ENCODE data around the gene CST7. TPM values are rescaled to one million over a fixed set of nuclear protein-coding genes. Genes with fewer than 3 reads are reported as not detected.

Gene CST7
- polyA plus RNA-seq, 1 of the 3 experiments (the other 2 are of a cell fraction): 0.07 TPM

DNA sequence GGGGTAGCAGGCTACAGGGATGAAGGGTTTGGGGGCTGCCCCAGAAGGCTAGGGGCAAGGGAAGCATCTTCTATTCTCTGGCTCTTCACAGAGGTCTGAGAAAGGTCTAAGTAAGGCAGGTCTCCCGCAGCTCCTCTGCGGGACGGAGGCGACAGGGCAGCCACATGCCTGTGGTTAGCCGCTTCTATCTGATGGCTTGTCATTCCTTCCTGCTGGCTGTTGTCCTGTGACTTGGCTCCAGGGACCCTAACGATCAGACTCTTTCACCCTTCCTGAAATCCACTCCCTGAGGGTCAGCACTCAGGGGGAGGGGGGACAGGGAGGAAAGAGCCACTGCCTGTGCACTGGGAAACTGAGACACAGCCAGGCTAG is 673 bp downstream of the CST7 start:
- Histone ChIP-seq H3K4me2 (no peak overlapping the region), H3K9ac (no peak overlapping the region), H3F3A (replicated peaks; ENCODE audit: insufficient read depth) (no peaks in the 10 kb centered on the region), H3K27ac (ENCODE audit: low read depth in 2 of 2, low read length in 1 of 2) (no peak overlapping the region), H3K79me2 (ENCODE audit: insufficient read depth) (no peaks in the 10 kb centered on the region), H3K9me2 (no peaks in the 10 kb centered on the region), H3K4me3 (ENCODE audit: low read depth in 2 of 2, low read length in 1 of 2) (no peak overlapping the region), H3K36me3 (replicated peaks in 1 of 2; ENCODE audit: control insufficient read depth in 1 of 2, insufficient read depth in 2 of 2, low read length in 1 of 2) (no peaks in the 10 kb centered on the region), H3K9me3 (no peaks in the 10 kb centered on the region), H4K20me1 (ENCODE audit: insufficient read depth) (no peaks in the 10 kb centered on the region), H3K4me1 (ENCODE audit: control insufficient read depth in 1 of 2, insufficient read depth in 2 of 2, low read depth in 1 of 2, low read length in 1 of 2) (peaks cover 0 to 6% of the 10 kb centered on the region in 2 experiments; a peak in 1 of 4 replicates), H3K27me3 (ENCODE audit: insufficient read depth) (no peaks in the 10 kb centered on the region), H2AFZ (ENCODE audit: low read depth) (no peak overlapping the region)
- TF ChIP-seq JUND (IDR thresholded peaks at IDR 0.05) (no peak), MXI1 (IDR thresholded peaks at IDR 0.05; ENCODE audit: low read depth, low read length) (no peak)
- TF ChIP-seq, protein P1, sequence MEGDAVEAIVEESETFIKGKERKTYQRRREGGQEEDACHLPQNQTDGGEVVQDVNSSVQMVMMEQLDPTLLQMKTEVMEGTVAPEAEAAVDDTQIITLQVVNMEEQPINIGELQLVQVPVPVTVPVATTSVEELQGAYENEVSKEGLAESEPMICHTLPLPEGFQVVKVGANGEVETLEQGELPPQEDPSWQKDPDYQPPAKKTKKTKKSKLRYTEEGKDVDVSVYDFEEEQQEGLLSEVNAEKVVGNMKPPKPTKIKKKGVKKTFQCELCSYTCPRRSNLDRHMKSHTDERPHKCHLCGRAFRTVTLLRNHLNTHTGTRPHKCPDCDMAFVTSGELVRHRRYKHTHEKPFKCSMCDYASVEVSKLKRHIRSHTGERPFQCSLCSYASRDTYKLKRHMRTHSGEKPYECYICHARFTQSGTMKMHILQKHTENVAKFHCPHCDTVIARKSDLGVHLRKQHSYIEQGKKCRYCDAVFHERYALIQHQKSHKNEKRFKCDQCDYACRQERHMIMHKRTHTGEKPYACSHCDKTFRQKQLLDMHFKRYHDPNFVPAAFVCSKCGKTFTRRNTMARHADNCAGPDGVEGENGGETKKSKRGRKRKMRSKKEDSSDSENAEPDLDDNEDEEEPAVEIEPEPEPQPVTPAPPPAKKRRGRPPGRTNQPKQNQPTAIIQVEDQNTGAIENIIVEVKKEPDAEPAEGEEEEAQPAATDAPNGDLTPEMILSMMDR (IDR thresholded peaks at IDR 0.05): no peak
- DNase-seq: no peak
- WGBS (ENCODE audit: low lambda C conversion rate): 14% methylated on average over 2 of the region's 6 CpGs
- ChIA-PET CTCF (interaction anchor here (1.0 kb wide), 1 partner anchor 44 kb away, joined by 3 read pairs; no protein-coding TSS in a partner anchor), POLR2A (no interaction called here)

- H3K4me1 ChIP-seq (ENCODE audit: control insufficient read depth in 1 of 2, insufficient read depth in 2 of 2, low read depth in 1 of 2, low read length in 1 of 2): peaks cover 0 to 6% of the 10 kb centered on the region in 2 experiments; a peak in 1 of 4 replicates
- H3K27ac ChIP-seq (ENCODE audit: low read depth in 2 of 2, low read length in 1 of 2): no peak overlapping the region
- no peak overlapping the region for H3K4me2 ChIP-seq
- no peaks in the 10 kb centered on the region for H4K20me1 ChIP-seq (ENCODE audit: insufficient read depth)
- H3F3A ChIP-seq (replicated peaks; ENCODE audit: insufficient read depth): no peaks in the 10 kb centered on the region
- WGBS (ENCODE audit: low lambda C conversion rate): 55% methylated on average over 5 of the region's 12 CpGs
- H2AFZ ChIP-seq (ENCODE audit: low read depth): no peak overlapping the region
- no peaks in the 10 kb centered on the region for H3K79me2 ChIP-seq (ENCODE audit: insufficient read depth)
- ChIA-PET CTCF (interaction anchor here (1.0 to 1.1 kb wide), 3 partner anchors 18 to 43 kb away, joined by 3 read pairs; no protein-coding TSS in a partner anchor), POLR2A (no interaction called here)
- no peaks in the 10 kb centered on the region for H3K27me3 ChIP-seq (ENCODE audit: insufficient read depth)
- no peaks in the 10 kb centered on the region for H3K9me3 ChIP-seq
- no peak overlapping the region for H3K4me3 ChIP-seq (ENCODE audit: low read depth in 2 of 2, low read length in 1 of 2)
- no peak overlapping the region for H3K9ac ChIP-seq
- DNase-seq: no peak
- no peaks in the 10 kb centered on the region for H3K9me2 ChIP-seq
- no peaks in the 10 kb centered on the region for H3K36me3 ChIP-seq (replicated peaks in 1 of 2; ENCODE audit: control insufficient read depth in 1 of 2, insufficient read depth in 2 of 2, low read length in 1 of 2)
- no peak for TF ChIP-seq USF2 (IDR thresholded peaks at IDR 0.05; ENCODE audit: borderline replicate concordance, low read depth, low read length)
- no peak for TF ChIP-seq NFIC (IDR thresholded peaks at IDR 0.05; ENCODE audit: borderline replicate concordance)
- TF ChIP-seq EP300 (IDR thresholded peaks at IDR 0.05; ENCODE audit: borderline replicate concordance in 1 of 2, low read depth in 1 of 2, low read length in 1 of 2): no peak
- no peak for TF ChIP-seq MAX (IDR thresholded peaks at IDR 0.05; ENCODE audit: low read depth)
- no peak for TF ChIP-seq POLR2AphosphoS5 (IDR thresholded peaks at IDR 0.05; ENCODE audit: low read depth, low read length)
- no peak for TF ChIP-seq CHD2 (IDR thresholded peaks at IDR 0.05; ENCODE audit: low read length, partially characterized antibody)
- TF ChIP-seq, protein P2, sequence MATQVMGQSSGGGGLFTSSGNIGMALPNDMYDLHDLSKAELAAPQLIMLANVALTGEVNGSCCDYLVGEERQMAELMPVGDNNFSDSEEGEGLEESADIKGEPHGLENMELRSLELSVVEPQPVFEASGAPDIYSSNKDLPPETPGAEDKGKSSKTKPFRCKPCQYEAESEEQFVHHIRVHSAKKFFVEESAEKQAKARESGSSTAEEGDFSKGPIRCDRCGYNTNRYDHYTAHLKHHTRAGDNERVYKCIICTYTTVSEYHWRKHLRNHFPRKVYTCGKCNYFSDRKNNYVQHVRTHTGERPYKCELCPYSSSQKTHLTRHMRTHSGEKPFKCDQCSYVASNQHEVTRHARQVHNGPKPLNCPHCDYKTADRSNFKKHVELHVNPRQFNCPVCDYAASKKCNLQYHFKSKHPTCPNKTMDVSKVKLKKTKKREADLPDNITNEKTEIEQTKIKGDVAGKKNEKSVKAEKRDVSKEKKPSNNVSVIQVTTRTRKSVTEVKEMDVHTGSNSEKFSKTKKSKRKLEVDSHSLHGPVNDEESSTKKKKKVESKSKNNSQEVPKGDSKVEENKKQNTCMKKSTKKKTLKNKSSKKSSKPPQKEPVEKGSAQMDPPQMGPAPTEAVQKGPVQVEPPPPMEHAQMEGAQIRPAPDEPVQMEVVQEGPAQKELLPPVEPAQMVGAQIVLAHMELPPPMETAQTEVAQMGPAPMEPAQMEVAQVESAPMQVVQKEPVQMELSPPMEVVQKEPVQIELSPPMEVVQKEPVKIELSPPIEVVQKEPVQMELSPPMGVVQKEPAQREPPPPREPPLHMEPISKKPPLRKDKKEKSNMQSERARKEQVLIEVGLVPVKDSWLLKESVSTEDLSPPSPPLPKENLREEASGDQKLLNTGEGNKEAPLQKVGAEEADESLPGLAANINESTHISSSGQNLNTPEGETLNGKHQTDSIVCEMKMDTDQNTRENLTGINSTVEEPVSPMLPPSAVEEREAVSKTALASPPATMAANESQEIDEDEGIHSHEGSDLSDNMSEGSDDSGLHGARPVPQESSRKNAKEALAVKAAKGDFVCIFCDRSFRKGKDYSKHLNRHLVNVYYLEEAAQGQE (IDR thresholded peaks at IDR 0.05; ENCODE audit: low read depth, low read length): no peak
- TF ChIP-seq SMC3 (IDR thresholded peaks at IDR 0.05; ENCODE audit: low read depth, low read length): no peak
- TF ChIP-seq MXI1 (IDR thresholded peaks at IDR 0.05; ENCODE audit: low read depth, low read length): no peak
- TF ChIP-seq JUND (IDR thresholded peaks at IDR 0.05): no peak
- TF ChIP-seq ELF1 (IDR thresholded peaks at IDR 0.05): no peak
- no peak for TF ChIP-seq FOXM1 (IDR thresholded peaks at IDR 0.05; ENCODE audit: low read depth)
- no peak for TF ChIP-seq RCOR1 (IDR thresholded peaks at IDR 0.05; ENCODE audit: low read length)
- TF ChIP-seq, protein P3, sequence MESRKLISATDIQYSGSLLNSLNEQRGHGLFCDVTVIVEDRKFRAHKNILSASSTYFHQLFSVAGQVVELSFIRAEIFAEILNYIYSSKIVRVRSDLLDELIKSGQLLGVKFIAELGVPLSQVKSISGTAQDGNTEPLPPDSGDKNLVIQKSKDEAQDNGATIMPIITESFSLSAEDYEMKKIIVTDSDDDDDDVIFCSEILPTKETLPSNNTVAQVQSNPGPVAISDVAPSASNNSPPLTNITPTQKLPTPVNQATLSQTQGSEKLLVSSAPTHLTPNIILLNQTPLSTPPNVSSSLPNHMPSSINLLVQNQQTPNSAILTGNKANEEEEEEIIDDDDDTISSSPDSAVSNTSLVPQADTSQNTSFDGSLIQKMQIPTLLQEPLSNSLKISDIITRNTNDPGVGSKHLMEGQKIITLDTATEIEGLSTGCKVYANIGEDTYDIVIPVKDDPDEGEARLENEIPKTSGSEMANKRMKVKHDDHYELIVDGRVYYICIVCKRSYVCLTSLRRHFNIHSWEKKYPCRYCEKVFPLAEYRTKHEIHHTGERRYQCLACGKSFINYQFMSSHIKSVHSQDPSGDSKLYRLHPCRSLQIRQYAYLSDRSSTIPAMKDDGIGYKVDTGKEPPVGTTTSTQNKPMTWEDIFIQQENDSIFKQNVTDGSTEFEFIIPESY (IDR thresholded peaks at IDR 0.05; ENCODE audit: borderline replicate concordance, low read depth): no peak
- no peak for TF ChIP-seq NRF1 (IDR thresholded peaks at IDR 0.05; ENCODE audit: low read depth, low read length)
- no peak for TF ChIP-seq MEF2A (IDR thresholded peaks at IDR 0.05; ENCODE audit: borderline replicate concordance, low read depth)
- TF ChIP-seq EZH2phosphoT487 (IDR thresholded peaks at IDR 0.05; ENCODE audit: borderline replicate concordance, low read depth): no peak
- TF ChIP-seq RXRA (IDR thresholded peaks at IDR 0.05; ENCODE audit: borderline replicate concordance, low read depth): no peak
These were observed 1.2 kb downstream of the CST7 start for GRCh38 chr20:24950128-24950835.

Data from SK-N-SH (cell line).